IPS-18c (cell line): ENCODE data around the gene TERT.

Experiments used
- H3K4me3 ChIP-seq: 2 replicates; pipeline ENCODE4 v1.7.0; 2013; ENCODE audit warnings: low read depth, mild to moderate bottlenecking, low read length, moderate library complexity; ENCODE audit not compliant: insufficient read depth
- H3K9me3 ChIP-seq: one replicate; pipeline ENCODE4 v1.6.1; 2013; ENCODE audit warnings: mild to moderate bottlenecking, low read length, moderate library complexity; ENCODE audit not compliant: control insufficient read depth, insufficient read depth

Gene TERT

DNA sequence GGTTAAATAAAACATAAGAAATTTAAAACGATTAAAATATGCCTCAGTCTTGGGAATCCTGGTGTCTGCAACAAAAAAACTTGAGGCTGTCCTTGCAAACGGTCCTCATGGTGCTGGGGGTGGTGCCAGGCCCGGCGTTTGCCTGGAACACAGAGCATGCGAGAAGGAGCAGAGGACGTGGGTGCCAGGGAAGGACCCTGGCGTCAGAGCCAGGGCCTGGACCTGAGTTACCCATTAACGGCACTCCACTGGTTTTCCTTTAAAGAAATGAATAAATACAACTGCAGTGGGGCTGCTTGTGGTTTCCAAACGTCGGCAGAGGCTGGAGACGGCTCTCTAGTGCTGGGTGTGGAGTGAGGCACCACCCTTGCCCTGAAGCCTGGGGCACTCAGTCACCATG, 69.8 kb downstream of the TERT start, which contains the start of gene SLC6A18:
SLC6A18 (plus strand) TSS at position 301 of the 400 bp plus-strand sequence; CDS start at position 398, 97 bp downstream.
- Histone ChIP-seq H3K4me3 (no peak within 1 kb of the TSS), H3K9me3 (no peaks in the 10 kb centered on the region)

DNA sequence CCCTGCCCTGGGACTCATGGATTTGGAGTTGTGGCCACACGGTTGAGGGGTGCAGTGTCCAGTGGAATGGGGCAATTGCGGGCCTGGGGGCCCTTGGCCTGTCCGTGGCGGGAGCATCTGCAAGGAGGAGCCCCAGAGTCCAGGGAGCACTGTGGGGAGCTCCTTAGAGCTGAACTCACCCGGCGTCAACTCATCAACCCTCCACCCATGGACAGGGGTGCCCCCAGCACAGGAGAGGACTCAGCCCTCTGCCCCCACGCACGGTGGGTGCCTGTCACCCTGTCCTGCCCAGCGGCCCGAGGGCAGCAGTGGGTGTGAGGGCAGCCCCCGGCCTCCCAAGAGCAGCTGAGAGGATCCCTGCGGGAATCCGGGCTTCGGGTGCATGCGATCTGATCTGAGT, 70.2 kb downstream of the TERT start:
- no peak overlapping the region for H3K4me3 ChIP-seq
- H3K9me3 ChIP-seq: no peaks in the 10 kb centered on the region

DNA sequence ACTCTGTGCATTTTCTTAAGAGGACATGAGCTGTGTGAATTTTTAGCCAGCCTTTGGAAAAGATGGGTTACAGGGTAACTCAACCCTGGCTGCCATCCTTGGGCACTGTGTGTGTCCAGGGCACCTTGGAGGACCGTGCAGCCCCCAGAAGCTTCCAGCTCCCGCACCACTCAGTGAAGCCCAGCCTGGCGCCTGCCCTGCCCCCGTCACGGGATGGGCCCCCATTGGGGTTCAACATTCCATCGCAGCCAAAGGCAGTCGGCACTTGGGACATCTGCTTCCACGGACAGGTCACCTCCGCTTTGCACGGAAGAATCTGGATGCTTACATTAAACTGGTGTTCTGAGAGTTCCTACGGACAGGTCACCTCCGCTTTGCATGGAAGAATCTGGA, 71.6 kb downstream of the TERT start:
- H3K4me3 ChIP-seq: no peak overlapping the region
- H3K9me3 ChIP-seq: no peaks in the 10 kb centered on the region

DNA sequence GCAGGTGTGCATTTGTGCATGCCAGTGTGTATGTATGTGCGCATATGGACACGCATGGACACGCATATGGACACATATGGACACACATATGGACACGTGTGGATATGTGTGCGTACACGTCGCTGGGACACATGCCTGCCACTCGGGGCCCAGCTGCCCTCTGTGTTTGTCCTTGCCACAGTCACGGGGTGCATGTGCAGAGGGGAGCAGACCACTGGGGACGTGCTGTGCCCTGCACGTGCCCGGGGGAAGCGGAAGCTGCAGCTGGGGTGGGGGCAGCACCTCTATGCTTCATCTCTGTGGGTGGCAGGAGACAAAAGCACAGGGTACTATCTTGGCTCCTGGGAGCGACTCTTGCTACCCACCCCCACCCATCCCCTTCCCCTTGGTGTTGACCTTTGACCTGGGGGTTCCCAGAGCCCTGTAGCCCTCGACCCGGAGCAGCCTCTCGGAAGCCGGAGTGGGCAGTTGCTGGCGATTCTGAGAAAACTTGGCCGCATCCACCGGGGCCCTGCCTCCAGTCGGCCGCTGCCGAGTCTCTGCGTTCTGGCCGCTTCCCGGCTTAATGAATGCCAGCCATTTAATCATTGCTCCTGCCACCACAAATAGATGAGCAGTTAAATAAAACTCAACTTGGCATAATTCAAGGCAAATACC, 72.1 kb downstream of the TERT start:
- Histone ChIP-seq H3K9me3 (no peaks in the 10 kb centered on the region), H3K4me3 (no peak overlapping the region)

GRCh38 chr5:1222147-1222546, 72.7 kb downstream of the TERT start:
- H3K4me3 ChIP-seq: no peak overlapping the region
- H3K9me3 ChIP-seq: no peaks in the 10 kb centered on the region

GRCh38 chr5:1221721-1222120, 73.1 kb downstream of the TERT start:
- H3K9me3 ChIP-seq: no peaks in the 10 kb centered on the region

DNA sequence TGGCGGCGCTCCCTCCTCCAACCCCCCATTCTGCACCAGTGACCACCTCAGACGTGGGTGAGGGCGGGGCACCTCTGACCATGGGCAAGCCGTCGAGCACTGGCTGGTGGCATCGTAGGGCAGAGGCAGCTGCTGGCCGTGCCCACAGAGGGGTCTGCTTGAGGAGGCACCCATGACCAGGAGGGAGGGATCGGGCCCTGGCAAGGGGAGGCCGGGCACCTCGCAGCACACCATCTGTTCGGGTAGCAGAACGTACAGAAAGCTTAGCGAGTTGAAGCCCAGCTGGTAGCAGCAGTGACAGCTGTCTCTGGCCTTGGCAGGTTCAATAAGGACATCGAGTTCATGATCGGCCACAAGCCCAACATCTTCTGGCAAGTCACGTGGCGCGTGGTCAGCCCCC, 74.0 kb downstream of the TERT start:
- no peaks in the 10 kb centered on the region for H3K9me3 ChIP-seq

More at GRCh38 chr5:1221721-1222120, 73.1 kb downstream of the TERT start:
- H3K4me3 ChIP-seq: no peak overlapping the region

GRCh38 chr5:1220351-1220750, 74.5 kb downstream of the TERT start:
- H3K9me3 ChIP-seq: no peaks in the 10 kb centered on the region
- no peak overlapping the region for H3K4me3 ChIP-seq

More for the DNA sequence above, 74.0 kb downstream of the TERT start:
- no peak overlapping the region for H3K4me3 ChIP-seq

- Histone ChIP-seq H3K9me3 (no peaks in the 10 kb centered on the region), H3K4me3 (no peak overlapping the region)
Measured at GRCh38 chr5:1219768-1220100, 75.1 kb downstream of the TERT start.

GRCh38 chr5:1219098-1219767, 75.6 kb downstream of the TERT start:
- Histone ChIP-seq H3K9me3 (no peaks in the 10 kb centered on the region), H3K4me3 (no peak overlapping the region)

DNA sequence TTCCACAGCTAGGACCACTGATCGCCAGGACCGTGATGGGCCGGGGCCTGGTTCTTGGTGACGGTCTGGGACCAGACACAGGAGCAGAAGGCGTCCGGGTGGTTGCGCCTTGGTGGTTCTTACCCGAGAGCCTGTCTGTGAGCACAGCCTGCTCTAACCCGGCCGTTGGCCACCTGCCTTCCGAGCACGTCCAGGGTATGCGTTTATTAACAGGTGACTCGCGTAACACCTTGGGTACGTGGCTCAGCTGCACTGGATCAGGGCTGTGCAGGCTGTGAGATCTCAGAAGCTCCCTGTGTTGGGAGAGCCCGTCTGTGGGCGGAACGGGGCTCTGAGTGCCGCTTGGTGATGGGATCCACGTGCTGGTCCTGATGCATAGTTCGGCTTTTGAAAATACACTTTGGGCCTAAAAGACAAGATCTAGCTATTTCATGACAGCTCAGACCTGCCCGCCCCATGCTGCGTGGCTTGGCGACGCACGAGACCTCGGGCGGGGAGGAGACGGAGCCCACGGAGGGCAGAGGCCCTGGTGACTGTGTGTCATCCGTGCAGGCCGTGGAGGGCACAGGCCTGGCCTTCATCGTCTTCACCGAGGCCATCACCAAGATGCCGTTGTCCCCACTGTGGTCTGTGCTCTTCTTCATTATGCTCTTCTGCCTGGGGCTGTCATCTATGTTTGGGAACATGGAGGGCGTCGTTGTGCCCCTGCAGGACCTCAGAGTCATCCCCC, 76.4 kb downstream of the TERT start:
- H3K9me3 ChIP-seq: no peaks in the 10 kb centered on the region
- H3K4me3 ChIP-seq: no peak overlapping the region

- Histone ChIP-seq H3K9me3 (no peaks in the 10 kb centered on the region), H3K4me3 (no peak overlapping the region)
Measured at GRCh38 chr5:1217596-1218206, 77.2 kb downstream of the TERT start.

GRCh38 chr5:1216918-1217295, 78.0 kb downstream of the TERT start:
- Histone ChIP-seq H3K4me3 (no peak overlapping the region), H3K9me3 (no peaks in the 10 kb centered on the region)

DNA sequence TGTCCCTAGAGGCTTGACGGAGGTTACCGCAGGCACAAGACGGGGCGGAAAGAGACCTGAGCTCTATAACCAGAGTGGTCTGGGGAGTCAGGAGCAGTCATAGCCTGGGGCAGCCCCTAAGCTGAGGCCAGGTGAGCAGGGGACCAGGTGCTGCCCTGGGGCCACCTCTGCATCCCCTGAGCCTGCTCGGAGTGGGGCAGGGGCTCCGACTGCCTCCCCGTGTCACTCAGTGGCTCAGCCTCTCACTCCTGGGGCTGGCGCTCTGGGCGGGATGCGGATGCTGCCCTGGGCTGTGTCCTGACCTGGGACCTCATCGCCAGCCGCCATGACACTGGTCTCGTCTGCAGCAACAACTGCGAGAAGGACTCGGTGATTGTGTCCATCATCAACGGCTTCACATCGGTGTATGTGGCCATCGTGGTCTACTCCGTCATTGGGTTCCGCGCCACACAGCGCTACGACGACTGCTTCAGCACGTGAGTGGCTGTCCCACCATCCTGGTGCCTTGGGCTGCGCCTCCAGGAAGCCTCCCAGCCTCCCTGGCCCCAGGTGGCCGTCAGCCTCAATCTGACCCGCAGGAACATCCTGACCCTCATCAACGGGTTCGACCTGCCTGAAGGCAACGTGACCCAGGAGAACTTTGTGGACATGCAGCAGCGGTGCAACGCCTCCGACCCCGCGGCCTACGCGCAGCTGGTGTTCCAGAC, 78.5 kb downstream of the TERT start:
- H3K4me3 ChIP-seq: no peak overlapping the region
- no peaks in the 10 kb centered on the region for H3K9me3 ChIP-seq

GRCh38 chr5:1215320-1216096, 79.4 kb downstream of the TERT start:
- Histone ChIP-seq H3K9me3 (no peaks in the 10 kb centered on the region), H3K4me3 (no peak overlapping the region)

DNA sequence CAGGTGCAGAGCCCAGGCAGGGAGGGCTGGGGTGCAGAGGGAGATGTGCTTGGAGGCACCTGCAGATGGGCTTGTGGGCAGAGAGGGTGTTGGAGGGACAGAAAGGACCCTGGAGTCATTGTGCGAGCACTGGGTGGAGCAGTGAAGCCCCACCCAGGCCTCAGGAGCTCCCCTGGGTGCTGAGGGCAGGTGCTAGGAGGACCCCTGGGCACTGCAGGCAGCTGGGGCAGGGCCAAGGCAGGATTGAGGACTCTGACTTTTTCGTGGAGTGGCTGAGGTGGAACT, 80.0 kb downstream of the TERT start:
- H3K9me3 ChIP-seq: no peaks in the 10 kb centered on the region
- no peak overlapping the region for H3K4me3 ChIP-seq
